KMS-11 (cell line): ENCODE results near the gene MAML2.

Experiments used
- H2AFZ ChIP-seq: fragments of 200-600 bp; sonication (generic); 2 replicates; pipeline ENCODE4 v1.6.1; 2016; ENCODE audit warnings: antibody characterized with exemption, mixed run types, low read depth
- H3K27ac ChIP-seq: fragments of 200-600 bp; sonication (generic); 2 replicates; pipeline ENCODE4 v1.6.1; 2016; ENCODE audit warnings: mild to moderate bottlenecking, mixed run types
- H3K27me3 ChIP-seq: fragments of 200-600 bp; sonication (generic); 2 replicates; pipeline ENCODE4 v1.6.1; 2017; ENCODE audit warnings: mild to moderate bottlenecking, low read depth, mixed run types, moderate library complexity; ENCODE audit not compliant: insufficient read depth
- H3K36me3 ChIP-seq: fragments of 200-600 bp; sonication (generic); 2 replicates; pipeline ENCODE4 v1.6.1; 2017; ENCODE audit warnings: mild to moderate bottlenecking, mixed run types; ENCODE audit not compliant: insufficient read depth
- H3K4me1 ChIP-seq: fragments of 200-600 bp; sonication (generic); 2 replicates; pipeline ENCODE4 v1.6.1; 2016; ENCODE audit warnings: mild to moderate bottlenecking, low read depth, mixed run types; ENCODE audit not compliant: poor library complexity, severe bottlenecking
- H3K4me2 ChIP-seq: fragments of 200-600 bp; sonication (generic); 2 replicates; pipeline ENCODE4 v1.7.0; 2016; ENCODE audit warnings: mild to moderate bottlenecking, mixed run types
- H3K4me3 ChIP-seq: fragments of 200-600 bp; sonication (generic); IDR thresholded peaks from 2 replicates; pipeline ENCODE4 v1.6.1; 2017; ENCODE audit warnings: low read depth, low read length, mixed read lengths; ENCODE audit not compliant: insufficient read depth
- H3K79me2 ChIP-seq: fragments of 200-600 bp; sonication (generic); 2 replicates; pipeline ENCODE4 v1.6.1; 2016; ENCODE audit warnings: low read depth, mixed run types; ENCODE audit not compliant: insufficient read depth
- H3K9ac ChIP-seq: fragments of 200-600 bp; sonication (generic); 2 replicates; pipeline ENCODE4 v1.6.1; 2016; ENCODE audit warnings: mild to moderate bottlenecking, mixed run types
- H4K20me1 ChIP-seq: fragments of 200-600 bp; sonication (generic); 2 replicates; pipeline ENCODE4 v1.6.1; 2016; ENCODE audit warnings: mild to moderate bottlenecking, mixed run types; ENCODE audit not compliant: insufficient read depth
- CTCF ChIP-seq: fragments of 200-600 bp; sonication (generic); conservative IDR thresholded peaks from 2 replicates; pipeline ENCODE4 v1.6.1; 2017; ENCODE audit warnings: low read depth, mild to moderate bottlenecking, antibody characterized with exemption, low read length, moderate library complexity, mixed read lengths

The MAML2 gene

GRCh38 chr11:95989076-95989605, 353.9 kb downstream of the MAML2 start:
- Histone ChIP-seq H3K4me3 (no peak overlapping the region), H3K27ac (no peak overlapping the region), H4K20me1 (no peaks in the 10 kb centered on the region), H3K79me2 (no peaks in the 10 kb centered on the region), H3K4me1 (no peaks in the 10 kb centered on the region), H2AFZ (no peak overlapping the region), H3K9ac (no peak overlapping the region), H3K36me3 (no peaks in the 10 kb centered on the region), H3K27me3 (no peaks in the 10 kb centered on the region), H3K4me2 (no peak overlapping the region)
- no peak for TF ChIP-seq CTCF

DNA sequence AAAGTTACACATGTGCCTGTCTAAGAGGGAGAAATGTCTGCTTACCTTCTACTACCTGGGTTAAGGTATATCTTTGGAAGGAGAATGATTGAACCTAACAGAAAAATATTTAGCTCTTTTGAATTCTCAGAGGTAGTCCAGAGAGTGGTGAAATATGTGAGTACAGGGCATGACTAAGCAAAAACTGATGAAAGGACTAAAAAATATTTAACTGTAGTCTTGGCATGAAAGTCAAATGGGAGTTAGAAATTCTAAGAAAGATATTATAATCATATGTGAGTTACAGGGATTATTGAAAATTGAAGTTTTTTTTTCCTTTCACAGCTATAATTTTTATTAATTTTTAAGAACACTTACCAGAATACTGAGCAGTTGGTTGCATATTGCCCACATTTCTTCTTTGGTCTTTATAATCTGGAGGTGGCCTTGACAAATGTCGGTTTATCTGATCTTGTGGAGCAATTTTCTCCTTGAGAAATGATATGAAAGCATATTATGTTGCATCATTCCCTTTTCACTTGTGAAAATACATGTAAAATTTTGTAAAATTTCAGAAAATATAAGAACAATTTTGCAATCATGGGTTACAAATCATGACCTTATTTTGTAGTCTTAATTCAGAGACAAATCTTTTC, 357.7 kb downstream of the MAML2 start:
- no peaks in the 10 kb centered on the region for H3K4me1 ChIP-seq
- TF ChIP-seq CTCF, result no peak
- no peaks in the 10 kb centered on the region for H4K20me1 ChIP-seq
- no peaks in the 10 kb centered on the region for H3K27me3 ChIP-seq
- no peaks in the 10 kb centered on the region for H3K36me3 ChIP-seq
- no peak overlapping the region for H3K4me2 ChIP-seq
- H3K27ac ChIP-seq, result no peak overlapping the region
- no peaks in the 10 kb centered on the region for H3K79me2 ChIP-seq
- H3K9ac ChIP-seq, result no peak overlapping the region
- no peak overlapping the region for H3K4me3 ChIP-seq
- H2AFZ ChIP-seq, result no peak overlapping the region

- no peak overlapping the region for H3K4me3 ChIP-seq
- TF ChIP-seq CTCF, result no peak
These were observed 358.9 kb downstream of the MAML2 start for GRCh38 chr11:95984072-95984471.

DNA sequence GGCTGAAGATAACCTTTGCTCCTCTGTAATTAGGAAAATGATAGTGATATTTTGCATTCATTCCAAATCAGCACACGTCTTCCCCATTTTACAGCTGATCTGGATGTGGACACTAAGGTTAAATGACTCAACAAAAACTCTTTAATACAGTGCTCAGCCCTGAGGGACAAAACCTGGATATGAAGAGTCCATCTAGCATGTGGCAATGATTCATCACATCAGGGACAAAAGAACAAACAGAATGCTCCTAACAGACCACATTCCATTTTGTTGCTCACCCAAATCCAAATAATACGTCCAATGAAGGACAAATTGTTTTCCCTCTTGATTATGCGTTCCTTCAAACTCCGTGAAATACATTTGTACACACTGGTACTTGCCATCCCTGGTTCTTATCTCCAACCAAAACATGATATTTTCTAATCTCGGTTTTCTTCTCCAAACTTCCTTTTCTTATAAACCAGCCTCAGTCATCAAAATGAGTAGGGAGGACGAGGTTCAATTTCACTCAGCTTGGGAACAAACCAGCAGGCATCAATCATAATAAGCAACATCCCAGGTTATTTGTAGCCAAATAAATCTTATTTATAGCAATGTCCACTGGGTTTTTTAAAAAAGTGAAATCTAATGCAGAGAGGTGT, 365.3 kb downstream of the MAML2 start:
- H3K79me2 ChIP-seq, result no peaks in the 10 kb centered on the region
- no peak overlapping the region for H3K4me2 ChIP-seq
- H3K36me3 ChIP-seq, result no peaks in the 10 kb centered on the region
- H3K4me3 ChIP-seq, result no peak overlapping the region
- no peaks in the 10 kb centered on the region for H4K20me1 ChIP-seq
- H3K27ac ChIP-seq, result no peak overlapping the region
- no peak for TF ChIP-seq CTCF
- no peaks in the 10 kb centered on the region for H3K4me1 ChIP-seq
- H3K9ac ChIP-seq, result no peak overlapping the region
- H2AFZ ChIP-seq, result no peak overlapping the region
- H3K27me3 ChIP-seq, result no peaks in the 10 kb centered on the region

More at GRCh38 chr11:95984072-95984471, 358.9 kb downstream of the MAML2 start:
- no peaks in the 10 kb centered on the region for H3K27me3 ChIP-seq
- no peaks in the 10 kb centered on the region for H3K36me3 ChIP-seq
- no peaks in the 10 kb centered on the region for H3K4me1 ChIP-seq
- no peaks in the 10 kb centered on the region for H3K79me2 ChIP-seq
- no peak overlapping the region for H3K27ac ChIP-seq
- H3K4me2 ChIP-seq, result no peak overlapping the region
- no peaks in the 10 kb centered on the region for H4K20me1 ChIP-seq
- H2AFZ ChIP-seq, result no peak overlapping the region
- no peak overlapping the region for H3K9ac ChIP-seq
